Right renal cortex interstitium (tissue), 3 donors: ENCODE measurements around the gene CCDC81. TPM values are rescaled to one million over a fixed set of nuclear protein-coding genes. Genes with fewer than 3 reads are reported as not detected.
A peak's percentile ranks its signal among the peaks of the same experiment; 100 is the strongest.
"Not testable (repeated sequence)": the region's sequence is repeated elsewhere in the genome, so short reads cannot be mapped to it uniquely, and the experiment has no call there.

ENCODE experiments used
- DNase-seq, 3 donors: peaks; one replicate each; pipeline ENCODE4 v3.0.0-alpha.2; 2013; ENCODE audit warnings: low read depth in 3 of 3, low spot score in 2 of 3
- polyA plus RNA-seq, 3 donors: library from polyadenylated mRNA; unstranded; fragments of 120-200 nt; gene quantifications; one replicate each; pipeline ENCODE4 v1.2.1, GENCODE V29; 2013; ENCODE audit not compliant: insufficient read length in 3 of 3

The CCDC81 gene
- polyA plus RNA-seq, 3 donors: 0.92 to 1.5 (median 1.1) TPM

GRCh38 chr11:86386283-86386682 lies 11.6 kb downstream of the CCDC81 start:
- no peak for DNase-seq

GRCh38 chr11:86386746-86387145 lies 12.1 kb downstream of the CCDC81 start:
- no peak for DNase-seq

GRCh38 chr11:86388198-86388597 lies 13.5 kb downstream of the CCDC81 start:
- DNase-seq: no peak

GRCh38 chr11:86390487-86390886 lies 15.8 kb downstream of the CCDC81 start:
- DNase-seq: no peak

GRCh38 chr11:86395061-86395551 lies 20.4 kb downstream of the CCDC81 start:
- no peak for DNase-seq

GRCh38 chr11:86396396-86396795 lies 21.7 kb downstream of the CCDC81 start:
- DNase-seq: no peak

GRCh38 chr11:86397351-86397750 lies 22.7 kb downstream of the CCDC81 start:
- DNase-seq: no peak

- no peak for DNase-seq
These were observed 23.4 kb downstream of the CCDC81 start for GRCh38 chr11:86398106-86398505.

GRCh38 chr11:86403458-86403857 lies 28.8 kb downstream of the CCDC81 start:
- no peak for DNase-seq

- no peak for DNase-seq
These were observed 34.2 kb downstream of the CCDC81 start for GRCh38 chr11:86408845-86409244.

- DNase-seq: no peak
These were observed 39.3 kb downstream of the CCDC81 start for GRCh38 chr11:86414032-86414431.

- peak in 2 of 3 donors; percentile 7 to 21 for DNase-seq
These were observed 40.3 kb downstream of the CCDC81 start for GRCh38 chr11:86415026-86415425.

- DNase-seq: no peak
These were observed 41.8 kb downstream of the CCDC81 start for GRCh38 chr11:86416494-86416893.

GRCh38 chr11:86416951-86417350 lies 42.3 kb downstream of the CCDC81 start:
- DNase-seq: not testable (repeated sequence)

GRCh38 chr11:86418106-86418505 lies 43.4 kb downstream of the CCDC81 start:
- no peak for DNase-seq

GRCh38 chr11:86418513-86418912 lies 43.8 kb downstream of the CCDC81 start:
- DNase-seq: no peak

GRCh38 chr11:86418917-86419316 lies 44.2 kb downstream of the CCDC81 start:
- DNase-seq: no peak

- no peak for DNase-seq
These were observed 47.3 kb downstream of the CCDC81 start for GRCh38 chr11:86421946-86422345.

- no peak for DNase-seq
These were observed 47.7 kb downstream of the CCDC81 start for GRCh38 chr11:86422371-86422770.

- DNase-seq: not testable (repeated sequence)
These were observed 48.8 kb downstream of the CCDC81 start for GRCh38 chr11:86423488-86423887.

GRCh38 chr11:86427441-86427840 lies 52.8 kb downstream of the CCDC81 start:
- DNase-seq: no peak

GRCh38 chr11:86431258-86431657 lies 56.6 kb downstream of the CCDC81 start:
- no peak for DNase-seq

GRCh38 chr11:86433361-86434095 lies 58.8 kb downstream of the CCDC81 start:
- not testable (repeated sequence) for DNase-seq
